Pancreas (tissue), 10 donors: ENCODE data around the gene C6orf52. TPM values are rescaled to one million over a fixed set of nuclear protein-coding genes. Genes with fewer than 3 reads are reported as not detected.

ENCODE experiments used
- ATAC-seq, 4 donors: fragments of 200-7000 bp; cut with Tn5 transposase; one replicate each; pipeline versions ENCODE4 v1.8.0 to v1.9.1; 2020; ENCODE audit warnings: mild to moderate bottlenecking in 4 of 4, moderate library complexity in 4 of 4
- DNase-seq, 6 donors: peaks; one replicate each; pipeline ENCODE4 v3.0.0-alpha.2; 2020
- FAIRE-seq: peaks from 2 replicates; lab custom pipeline; 2012; peaks lifted over from hg19 to GRCh38; lab: Jason Lieb, UNC
- H3K27ac ChIP-seq, 4 donors: fragments of 200-600 bp; sonication (generic); 1 replicate in 3 of 4; 2 replicates in 1 of 4; pipeline versions ENCODE4 v1.5.0 to v1.8.0; 2020
- H3K27me3 ChIP-seq, 4 donors: fragments of 200-600 bp; one replicate each; pipeline ENCODE4 v1.8.0; 2021
- H3K36me3 ChIP-seq, 3 donors: fragments of 200-600 bp; sonication (generic) in 1 of 3; one replicate each; pipeline versions ENCODE4 v1.5.0 to v1.8.0; 2020 to 2021
- H3K4me1 ChIP-seq, 3 donors: fragments of 200-600 bp; one replicate each; pipeline ENCODE4 v1.8.0; 2021
- H3K4me3 ChIP-seq, 4 donors: fragments of 200-600 bp; sonication (generic) in 2 of 4; one replicate each; pipeline versions ENCODE4 v1.5.0 to v1.8.0; 2020 to 2021
- H3K9me3 ChIP-seq, 4 donors: fragments of 200-600 bp; one replicate each; pipeline ENCODE4 v1.8.0; 2021
- CTCF ChIP-seq, 4 donors: fragments of 200-600 bp; sonication (generic) in 3 of 4; IDR thresholded peaks; one replicate each; pipeline versions ENCODE4 v1.5.0 to v1.8.0; 2021; ENCODE audit warnings: antibody characterized with exemption in 4 of 4
- WGBS, 2 donors: extraction: QIAGEN DNeasy Blood & Tissue Kit; methylation state at CpG; one replicate each; pipeline ENCODE4 v1.1.7; 2013; 5-methylcytosine and 5-hydroxymethylcytosine counted together
- intact Hi-C, 3 donors: fragments of 100-400 bp; cut with DNase I; formaldehyde crosslinking; loops; one replicate each; pipeline versions ENCODE4 v1.11.1 to v1.14.2; 2022
- polyA plus RNA-seq, 2 donors: library from polyadenylated mRNA; stranded (reverse); fragments of 200-250 nt; gene quantifications; one replicate each; pipeline ENCODE4 v1.2.3, GENCODE V29; 2013
- total RNA-seq, 6 donors: library from RNA; stranded (reverse); fragmentation: NEBNext Ultra II Directional in 4 of 6; extraction: Animal tissue kit (Norgen Biotek cat#: 25700) in 4 of 6; gene quantifications; one replicate each; pipeline versions ENCODE4 v1.2.1 to v1.2.4, GENCODE V29; 2021 to 2023
- donor health status: healthy with polysubstance abuse.
- donor health status: DM: no; HTN: no; CAD: no; lungs with moderate emphysema.
- donor health status: DM: no; HTN: no; CAD: no.
- donor health status: control.
- donor health status: control.
- donor health status: Bipolar disorder and iron deficiency.
- donor health status: DM: yes; HTN: yes; CAD: no.
- donor health status: DM: no; HTN: no; CAD: no.
- donor health status: DM: no; HTN: no; CAD: no.
- donor health status: DM: yes; HTN: yes; CAD: no.

C6orf52 gene
- total and polyA plus RNA-seq, 8 donors, result 0.62 to 2.7 (median 0.95) TPM

GRCh38 chr6:10644225-10644624 is 50.2 kb downstream of the C6orf52 start:
- TF ChIP-seq CTCF (IDR thresholded peaks at IDR 0.05), result no peak
- intact Hi-C loops, result no loop called here
- Histone ChIP-seq H3K4me1 (peaks cover 0 to 5% (median 0%) of the 10 kb centered on the region in 3 donors), H3K4me3 (no peak overlapping the region), H3K27ac (no peak overlapping the region), H3K27me3 (peaks cover 0 to 3% (median 0%) of the 10 kb centered on the region in 4 donors), H3K36me3 (no peaks in the 10 kb centered on the region), H3K9me3 (no peaks in the 10 kb centered on the region)
- DNase-seq (no peak), FAIRE-seq (no peak), ATAC-seq (no peak)
- WGBS, 2 donors, result 97 to 100% methylated on average over 1 of the region's 1 CpG

- TF ChIP-seq CTCF (IDR thresholded peaks at IDR 0.05), result no peak
- intact Hi-C loops, result no loop called here
- ATAC-seq, result peak in 1 of 4 donors; percentile 52
- WGBS, 2 donors, result 55 to 66% methylated on average over 3 of the region's 3 CpGs
- H3K27ac ChIP-seq, result no peak overlapping the region
- FAIRE-seq, result no peak
- H3K27me3 ChIP-seq, result peaks cover 0 to 3% (median 0%) of the 10 kb centered on the region in 4 donors
- H3K4me1 ChIP-seq, result peaks cover 0 to 5% (median 0%) of the 10 kb centered on the region in 3 donors
- no peaks in the 10 kb centered on the region for H3K36me3 ChIP-seq
- no peak for DNase-seq
- H3K9me3 ChIP-seq, result no peaks in the 10 kb centered on the region
- no peak overlapping the region for H3K4me3 ChIP-seq
Measured at GRCh38 chr6:10643201-10643651, 51.2 kb downstream of the C6orf52 start.

DNA sequence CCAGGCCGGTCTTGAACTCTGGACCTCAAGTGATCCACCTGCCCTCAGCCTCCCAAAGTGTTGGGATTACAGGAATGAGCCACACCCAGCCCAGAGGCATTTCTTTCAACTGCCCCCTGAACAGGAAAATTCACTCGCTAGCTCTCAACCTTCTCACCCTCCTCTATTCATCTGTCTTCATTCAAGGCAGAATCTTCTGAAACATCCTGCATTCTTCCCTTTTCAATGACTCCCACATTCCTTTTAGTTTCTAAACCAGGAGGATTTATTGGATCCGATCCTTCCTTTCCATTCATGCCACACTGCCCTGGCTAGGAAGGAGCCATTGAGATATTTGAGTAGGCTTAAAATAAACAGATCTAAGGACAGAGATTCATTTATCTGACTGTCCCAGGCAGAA is 52.9 kb downstream of the C6orf52 start:
- Histone ChIP-seq H3K27ac (no peak overlapping the region), H3K27me3 (peaks cover 0 to 3% (median 0%) of the 10 kb centered on the region in 4 donors), H3K4me1 (peaks cover 0 to 5% (median 0%) of the 10 kb centered on the region in 3 donors), H3K9me3 (no peaks in the 10 kb centered on the region), H3K36me3 (no peaks in the 10 kb centered on the region), H3K4me3 (no peak overlapping the region)
- no peak for ATAC-seq
- DNase-seq, result no peak
- no peak for TF ChIP-seq CTCF (IDR thresholded peaks at IDR 0.05)
- intact Hi-C loops, result no loop called here
- 82 to 90% methylated on average over 3 of the region's 3 CpGs for WGBS, 2 donors
- no peak for FAIRE-seq

GRCh38 chr6:10640412-10640811 is 54.0 kb downstream of the C6orf52 start:
- no peaks in the 10 kb centered on the region for H3K36me3 ChIP-seq
- no peak for ATAC-seq
- no peak for TF ChIP-seq CTCF (IDR thresholded peaks at IDR 0.05)
- intact Hi-C loops, result no loop called here
- no peak overlapping the region for H3K4me3 ChIP-seq
- 93 to 96% methylated on average over 8 of the region's 8 CpGs for WGBS, 2 donors
- no peak for FAIRE-seq
- peaks cover 0 to 5% (median 0%) of the 10 kb centered on the region in 3 donors for H3K4me1 ChIP-seq
- H3K9me3 ChIP-seq, result no peaks in the 10 kb centered on the region
- H3K27ac ChIP-seq, result no peak overlapping the region
- DNase-seq, result no peak
- peaks cover 0 to 3% (median 0%) of the 10 kb centered on the region in 4 donors for H3K27me3 ChIP-seq

DNA sequence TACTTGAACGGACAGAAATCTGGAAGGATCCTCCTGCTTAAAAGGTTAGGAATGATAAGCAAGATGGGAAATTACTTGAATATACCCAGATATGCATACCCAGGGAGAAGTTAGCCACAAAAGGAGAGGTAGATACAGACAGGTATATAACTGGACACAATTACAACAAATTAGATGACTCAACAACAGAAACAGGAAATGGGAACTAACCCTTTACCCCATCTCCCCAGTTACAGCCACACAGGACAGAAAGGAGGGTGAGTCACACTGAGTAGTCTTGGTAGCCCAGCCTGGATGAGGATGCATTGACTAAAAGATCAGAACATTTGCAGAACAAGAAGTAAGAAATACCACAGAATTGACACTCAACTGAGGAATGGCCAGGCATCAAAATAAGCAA is 61.2 kb downstream of the C6orf52 start:
- no peak overlapping the region for H3K27ac ChIP-seq
- DNase-seq, result no peak
- H3K27me3 ChIP-seq, result no peaks in the 10 kb centered on the region
- no peaks in the 10 kb centered on the region for H3K4me1 ChIP-seq
- TF ChIP-seq CTCF (IDR thresholded peaks at IDR 0.05), result no peak
- H3K9me3 ChIP-seq, result no peaks in the 10 kb centered on the region
- intact Hi-C loops, result no loop called here
- 80 to 91% methylated on average over 1 of the region's 1 CpG for WGBS, 2 donors
- ATAC-seq, result peak in 2 of 4 donors; percentile 36 to 46
- no peaks in the 10 kb centered on the region for H3K36me3 ChIP-seq
- H3K4me3 ChIP-seq, result no peak overlapping the region
- FAIRE-seq, result no peak
